ENCODE results near the gene DOCK1.

The DOCK1 gene

DNA sequence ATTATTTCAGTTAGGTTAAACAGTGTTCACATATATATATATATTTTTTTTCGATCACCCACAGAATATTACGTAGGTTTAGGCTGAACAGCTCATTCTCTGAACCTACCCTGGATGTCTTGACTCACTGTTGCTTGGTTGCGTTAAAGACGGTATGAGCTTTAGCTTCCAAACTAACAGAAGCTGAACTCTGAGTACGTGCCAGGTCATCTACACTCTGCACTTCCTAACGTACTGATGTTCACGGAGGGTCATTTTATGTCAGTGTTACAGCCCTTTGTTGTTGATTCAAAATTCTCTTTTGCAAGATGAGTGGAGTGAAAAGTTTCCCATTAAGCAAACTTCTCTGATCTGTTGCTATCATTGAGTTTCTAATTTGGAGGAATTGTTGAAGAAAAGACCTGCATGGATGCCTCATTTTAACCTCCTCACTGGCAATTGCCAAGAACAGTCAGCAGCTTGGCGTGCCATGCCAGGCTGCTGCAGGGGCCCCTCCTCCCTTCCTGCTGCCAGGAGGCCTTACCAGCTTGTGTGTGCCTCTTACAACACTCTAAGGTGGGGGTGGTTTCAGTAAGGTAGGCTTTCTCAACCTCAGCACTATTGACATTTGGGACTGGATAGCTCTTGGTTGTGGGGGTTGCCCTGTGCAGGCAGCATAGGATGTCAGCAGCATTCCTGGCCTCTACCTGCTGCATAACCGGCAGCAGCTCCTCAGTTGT is 246.9 kb downstream of the DOCK1 start:
- TF ChIP-seq, protein P1, sequence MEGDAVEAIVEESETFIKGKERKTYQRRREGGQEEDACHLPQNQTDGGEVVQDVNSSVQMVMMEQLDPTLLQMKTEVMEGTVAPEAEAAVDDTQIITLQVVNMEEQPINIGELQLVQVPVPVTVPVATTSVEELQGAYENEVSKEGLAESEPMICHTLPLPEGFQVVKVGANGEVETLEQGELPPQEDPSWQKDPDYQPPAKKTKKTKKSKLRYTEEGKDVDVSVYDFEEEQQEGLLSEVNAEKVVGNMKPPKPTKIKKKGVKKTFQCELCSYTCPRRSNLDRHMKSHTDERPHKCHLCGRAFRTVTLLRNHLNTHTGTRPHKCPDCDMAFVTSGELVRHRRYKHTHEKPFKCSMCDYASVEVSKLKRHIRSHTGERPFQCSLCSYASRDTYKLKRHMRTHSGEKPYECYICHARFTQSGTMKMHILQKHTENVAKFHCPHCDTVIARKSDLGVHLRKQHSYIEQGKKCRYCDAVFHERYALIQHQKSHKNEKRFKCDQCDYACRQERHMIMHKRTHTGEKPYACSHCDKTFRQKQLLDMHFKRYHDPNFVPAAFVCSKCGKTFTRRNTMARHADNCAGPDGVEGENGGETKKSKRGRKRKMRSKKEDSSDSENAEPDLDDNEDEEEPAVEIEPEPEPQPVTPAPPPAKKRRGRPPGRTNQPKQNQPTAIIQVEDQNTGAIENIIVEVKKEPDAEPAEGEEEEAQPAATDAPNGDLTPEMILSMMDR (IDR thresholded peaks at IDR 0.05; ENCODE audit: low read depth, low read length, missing control alignments): no peak
- DNase-seq (ENCODE audit: low read depth): no peak

DNA sequence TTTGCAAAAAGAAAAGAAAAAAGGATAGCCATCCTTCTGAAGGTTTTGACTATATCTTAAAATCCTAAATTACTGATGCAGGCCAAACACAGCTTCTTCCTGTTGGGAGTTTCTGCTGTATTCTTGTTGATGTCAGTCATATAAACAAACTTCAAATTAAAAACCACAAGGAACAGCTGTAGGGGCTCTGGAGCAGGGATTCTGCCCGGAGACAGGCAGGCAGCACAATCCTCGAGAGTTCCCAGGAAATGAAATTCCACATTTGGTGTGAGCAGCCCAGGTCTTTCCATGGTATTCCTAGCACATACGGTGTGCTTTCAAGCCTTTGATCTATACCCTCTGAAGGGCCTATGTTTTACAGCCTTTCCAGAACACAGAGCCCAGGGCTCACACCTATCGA is 248.0 kb downstream of the DOCK1 start:
- DNase-seq (ENCODE audit: low read depth): no peak
- TF ChIP-seq, protein P1 (IDR thresholded peaks at IDR 0.05; ENCODE audit: low read depth, low read length, missing control alignments): no peak

More for the DNA sequence above, 246.9 kb downstream of the DOCK1 start:
- no peak overlapping the region for H3K4me3 ChIP-seq (ENCODE audit: low read depth, low read length)

DNA sequence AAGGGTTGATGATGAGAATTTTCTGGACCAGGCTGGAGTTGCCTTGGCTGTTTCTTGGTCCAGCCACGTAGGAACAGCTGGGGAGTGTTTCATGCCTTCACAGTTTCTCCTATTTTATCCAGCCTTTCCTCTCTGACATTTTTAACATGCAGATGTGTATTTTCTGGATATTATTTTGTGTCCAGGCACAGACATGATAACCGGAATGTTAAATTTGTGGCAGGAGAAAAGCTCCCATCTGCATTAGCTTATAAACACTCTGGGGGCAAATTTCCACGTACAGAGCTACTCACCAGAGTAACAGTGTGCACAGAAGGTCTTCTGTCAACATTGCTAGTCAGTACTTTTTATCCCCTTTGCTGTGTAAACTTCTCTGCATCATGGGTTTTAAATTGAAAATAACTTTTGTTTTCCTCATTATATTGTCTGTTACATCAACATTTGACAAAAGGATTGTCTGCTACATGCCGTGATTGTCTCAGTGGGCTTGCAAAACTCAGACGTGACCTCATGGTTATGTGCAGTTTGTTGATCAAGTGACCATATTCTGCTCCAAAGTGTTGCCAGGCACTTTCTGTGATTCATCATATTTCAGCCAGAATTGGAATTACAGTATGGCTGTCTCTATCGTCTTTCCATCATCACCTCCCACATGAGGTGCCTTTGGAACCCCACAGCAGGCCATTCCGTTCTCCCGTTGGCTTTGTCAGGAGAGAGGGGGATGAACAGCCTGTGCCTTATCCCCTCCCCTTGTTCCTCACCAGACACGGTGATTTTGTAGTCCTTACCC is 249.8 kb downstream of the DOCK1 start:
- TF ChIP-seq, protein P1 (IDR thresholded peaks at IDR 0.05; ENCODE audit: low read depth, low read length, missing control alignments): no peak
- no peak overlapping the region for H3K4me3 ChIP-seq (ENCODE audit: low read depth, low read length)
- no peak for DNase-seq (ENCODE audit: low read depth)

More for the DNA sequence above, 248.0 kb downstream of the DOCK1 start:
- no peak overlapping the region for H3K4me3 ChIP-seq (ENCODE audit: low read depth, low read length)

DNA sequence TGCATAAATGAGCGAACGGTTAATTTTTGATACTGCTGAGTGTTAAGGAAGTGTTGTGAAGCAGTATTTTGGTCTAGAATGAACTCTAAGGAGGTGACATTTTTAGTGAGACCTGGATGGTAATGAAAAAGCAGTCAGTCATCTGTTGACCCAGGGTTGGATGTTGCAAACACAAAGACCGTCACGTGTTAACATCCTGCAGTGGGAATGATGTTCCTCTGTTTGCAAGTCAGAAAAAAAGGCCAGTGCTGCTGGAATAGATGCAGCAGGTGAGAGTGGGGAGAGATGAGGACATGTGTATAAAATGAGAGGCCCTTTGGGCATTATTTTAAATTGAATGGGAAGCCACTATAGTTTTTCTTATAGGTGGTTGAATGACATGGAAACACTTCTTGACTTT is 251.9 kb downstream of the DOCK1 start:
- TF ChIP-seq, protein P1 (IDR thresholded peaks at IDR 0.05; ENCODE audit: low read depth, low read length, missing control alignments): no peak
- no peak for DNase-seq (ENCODE audit: low read depth)
- no peak overlapping the region for H3K4me3 ChIP-seq (ENCODE audit: low read depth, low read length)

DNA sequence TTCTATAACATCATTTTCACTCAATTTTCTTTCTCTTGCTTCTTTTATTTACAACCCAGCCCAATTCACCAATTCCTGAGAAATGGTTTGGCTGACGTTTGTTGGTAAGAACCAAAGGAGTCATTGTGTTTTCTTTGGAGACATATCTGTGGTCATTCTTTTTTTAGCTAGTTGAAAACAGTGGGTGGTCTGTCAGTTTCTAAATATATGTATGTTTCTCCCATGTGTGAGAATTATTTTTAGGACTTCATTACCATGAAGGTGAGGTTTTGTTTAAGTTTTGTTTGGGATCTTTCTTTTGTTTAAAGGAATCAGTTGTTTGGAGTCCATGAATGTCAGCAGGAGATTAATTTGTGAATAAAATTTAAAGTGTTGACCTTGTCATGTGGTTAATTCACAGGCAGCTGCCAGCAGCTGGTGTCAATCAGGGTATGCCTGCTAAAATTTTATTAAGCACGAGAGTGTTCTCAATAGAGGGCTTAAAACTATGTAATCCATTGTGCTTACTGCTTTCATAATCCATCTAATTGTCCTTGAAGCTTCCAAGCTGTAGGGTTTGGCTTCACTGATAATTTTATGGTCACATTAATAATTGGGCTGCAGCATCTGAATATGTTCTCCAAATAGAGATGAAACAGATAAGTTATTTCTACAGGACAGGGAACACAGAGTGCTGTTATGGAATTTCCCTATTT is 252.4 kb downstream of the DOCK1 start:
- TF ChIP-seq, protein P1 (IDR thresholded peaks at IDR 0.05; ENCODE audit: low read depth, low read length, missing control alignments): no peak
- H3K4me3 ChIP-seq (ENCODE audit: low read depth, low read length): no peak overlapping the region
- no peak for DNase-seq (ENCODE audit: low read depth)

DNA sequence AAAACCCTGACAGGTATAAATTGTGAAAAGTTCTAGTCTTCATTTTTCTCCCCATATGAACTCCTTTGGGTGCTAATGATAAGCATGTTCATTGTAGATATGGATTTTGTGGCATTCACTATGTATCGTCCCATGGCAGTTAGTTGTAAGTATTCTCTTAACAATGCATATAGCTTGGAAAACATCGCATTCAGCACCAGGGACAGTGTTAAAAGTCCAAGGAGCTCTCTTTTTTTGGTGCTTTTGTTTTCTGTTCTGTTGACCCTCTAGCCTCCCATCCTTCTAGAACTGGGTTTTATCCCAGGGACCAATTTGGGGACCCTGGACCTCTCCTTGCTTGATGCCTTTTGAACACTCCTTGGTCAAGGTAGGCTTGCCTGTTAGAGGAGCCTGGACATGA is 253.4 kb downstream of the DOCK1 start:
- TF ChIP-seq, protein P1 (IDR thresholded peaks at IDR 0.05; ENCODE audit: low read depth, low read length, missing control alignments): no peak
- no peak for DNase-seq (ENCODE audit: low read depth)
- no peak overlapping the region for H3K4me3 ChIP-seq (ENCODE audit: low read depth, low read length)
